CD4-positive, alpha-beta T cell treated with Interleukin-15 for 4 hours (primary cell): ENCODE measurements around the gene LYST.
"Not testable (repeated sequence)": the region's sequence is repeated elsewhere in the genome, so short reads cannot be mapped to it uniquely, and the experiment has no call there.

Experiments used
- DNase-seq: peaks from one replicate; pipeline ENCODE4 v3.0.0-alpha.2; 2020; ENCODE audit warnings: low spot score

LYST gene

GRCh38 chr1:235757587-235758096 lies 109.1 kb downstream of the LYST start:
- DNase-seq = no peak

- DNase-seq = not testable (repeated sequence)
These were observed 112.5 kb downstream of the LYST start for GRCh38 chr1:235754186-235754585.

- no peak for DNase-seq
These were observed 116.9 kb downstream of the LYST start for GRCh38 chr1:235749755-235750300.

GRCh38 chr1:235748747-235749146 lies 118.0 kb downstream of the LYST start:
- no peak for DNase-seq

- DNase-seq = no peak
These were observed 120.5 kb downstream of the LYST start for GRCh38 chr1:235746245-235746644.

GRCh38 chr1:235745503-235746136 lies 121.1 kb downstream of the LYST start:
- no peak for DNase-seq

GRCh38 chr1:235742914-235743599 lies 123.6 kb downstream of the LYST start:
- no peak for DNase-seq

- no peak for DNase-seq
These were observed 125.4 kb downstream of the LYST start for GRCh38 chr1:235741294-235741693.

GRCh38 chr1:235739631-235740030 lies 127.1 kb downstream of the LYST start:
- DNase-seq = no peak

- no peak for DNase-seq
These were observed 127.6 kb downstream of the LYST start for GRCh38 chr1:235739124-235739523.

GRCh38 chr1:235737751-235738150 lies 129.0 kb downstream of the LYST start:
- DNase-seq = no peak

- DNase-seq = no peak
These were observed 130.4 kb downstream of the LYST start for GRCh38 chr1:235736263-235736662.

- DNase-seq = no peak
These were observed 131.1 kb downstream of the LYST start for GRCh38 chr1:235735621-235736020.

- DNase-seq = peak; percentile 19
These were observed 132.4 kb downstream of the LYST start for GRCh38 chr1:235734335-235734734.

- DNase-seq = no peak
These were observed 136.7 kb downstream of the LYST start for GRCh38 chr1:235730007-235730406.

GRCh38 chr1:235726557-235726956 lies 140.1 kb downstream of the LYST start:
- no peak for DNase-seq

- no peak for DNase-seq
These were observed 141.3 kb downstream of the LYST start for GRCh38 chr1:235725434-235725833.

GRCh38 chr1:235724730-235725129 lies 142.0 kb downstream of the LYST start:
- DNase-seq = no peak

GRCh38 chr1:235722858-235723257 lies 143.8 kb downstream of the LYST start:
- no peak for DNase-seq

- no peak for DNase-seq
These were observed 144.7 kb downstream of the LYST start for GRCh38 chr1:235721982-235722381.

- no peak for DNase-seq
These were observed 146.2 kb downstream of the LYST start for GRCh38 chr1:235720544-235720943.

- no peak for DNase-seq
These were observed 152.4 kb downstream of the LYST start for GRCh38 chr1:235714205-235714897.

GRCh38 chr1:235712812-235713211 lies 153.9 kb downstream of the LYST start:
- no peak for DNase-seq
